Vagina (tissue), 2 donors: Measurements from ENCODE around the gene COPS6. TPM values are rescaled to one million over a fixed set of nuclear protein-coding genes. Genes with fewer than 3 reads are reported as not detected.

Source experiments
- DNase-seq, 2 donors: peaks; one replicate each; pipeline ENCODE4 v3.0.0-alpha.2; 2017; ENCODE audit errors: extremely low spot score in 2 of 2
- H3K27ac ChIP-seq: fragments of 200-600 bp; sonication (generic); one replicate; pipeline ENCODE4 v1.5.1; 2019
- H3K27me3 ChIP-seq: fragments of 200-600 bp; sonication (generic); one replicate; pipeline ENCODE4 v1.5.1; 2019
- H3K36me3 ChIP-seq, 2 donors: fragments of 200-600 bp; sonication (generic); one replicate each; pipeline ENCODE4 v1.5.1; 2017 to 2019
- H3K4me1 ChIP-seq: fragments of 200-600 bp; sonication (generic); one replicate; pipeline ENCODE4 v1.5.1; 2019
- H3K4me3 ChIP-seq, 2 donors: fragments of 200-600 bp; sonication (generic); 1 replicate in 1 of 2; 2 replicates in 1 of 2; pipeline ENCODE4 v1.5.1; 2016 to 2019
- H3K9me3 ChIP-seq: fragments of 200-600 bp; sonication (generic); one replicate; pipeline ENCODE4 v1.5.1; 2019
- POLR2A ChIP-seq, 2 donors: fragments of 450-650 bp; IDR thresholded peaks; one replicate each; pipeline ENCODE4 v1.6.1; 2017; ENCODE audit warnings: antibody characterized with exemption in 2 of 2, mild to moderate bottlenecking in 2 of 2, moderate library complexity in 2 of 2
- POLR2AphosphoS5 ChIP-seq, 2 donors: sonication (generic); formaldehyde crosslinking; IDR thresholded peaks; one replicate each; pipeline ENCODE4 v1.9.0; 2017; ENCODE audit warnings: antibody characterized with exemption in 2 of 2, mild to moderate bottlenecking in 2 of 2, low read depth in 1 of 2; ENCODE audit not compliant: insufficient read depth in 1 of 2
- intact Hi-C: fragments of 100-400 bp; cut with DNase I; formaldehyde crosslinking; loops from one replicate; pipeline ENCODE4 v1.15.1; 2023
- microRNA counts, 2 donors: library from miRNA; unstranded; fragments of <30 nt; microRNA quantifications; one replicate each; lab custom pipeline; 2016 to 2017
- microRNA-seq: library from miRNA; unstranded; fragments of <30 nt; microRNA quantifications from one replicate; pipeline ENCODE4, GENCODE V29; 2017; ENCODE audit warnings: borderline number of aligned reads, borderline replicate concordance
- small RNA-seq: library from RNA; depleted of rRNA; stranded (forward); fragments of <200 nt; gene quantifications from one replicate; pipeline ENCODE3, GENCODE V24; 2016
- total RNA-seq: library from RNA; depleted of rRNA; stranded (reverse); fragments of >200 nt; gene quantifications from one replicate; pipeline ENCODE4 v1.2.3, GENCODE V29; 2016
- TF ChIP-seq, protein P1 (sequence below), 3 experiments: fragments of 450-650 bp in 2 of 3; fragments of 200-600 bp in 1 of 3; sonication (generic) in 1 of 3; IDR thresholded peaks; one replicate each; pipeline ENCODE4 v1.5.1; 2017 to 2019; ENCODE audit warnings: antibody characterized with exemption in 3 of 3, mild to moderate bottlenecking in 2 of 3, moderate library complexity in 2 of 3

COPS6 gene
- total RNA-seq, 1 donor from 2014 or later, result 59.9 TPM

DNA sequence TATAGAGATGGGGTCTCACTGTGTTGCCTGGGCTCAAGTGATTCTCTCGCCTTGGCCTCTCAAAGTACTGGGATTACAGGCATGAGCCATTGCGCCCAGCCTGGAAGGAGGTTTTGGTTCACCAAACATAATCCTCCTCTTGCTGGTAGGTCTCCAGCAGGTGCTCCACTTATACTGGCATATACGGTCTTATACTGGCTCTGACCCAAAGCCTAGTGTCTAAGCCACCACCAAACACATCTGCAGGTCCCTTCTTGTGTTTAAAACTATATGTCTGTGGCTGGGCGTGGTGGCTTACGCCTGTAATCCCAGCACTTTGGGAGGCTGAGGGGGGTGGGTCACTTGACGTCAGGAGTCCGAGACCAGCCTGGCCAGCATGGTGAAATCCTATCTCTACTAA, 43.4 kb downstream of the COPS6 start:
- DNase-seq, result no peak
- intact Hi-C loops, result loop anchor here (10.0 kb wide), 1 partner anchor 83 kb away; the partner anchor contains the start of gene PVRIG
- Histone ChIP-seq H3K4me3 (no peak overlapping the region), H3K27me3 (no peaks in the 10 kb centered on the region), H3K36me3 (no peaks in the 10 kb centered on the region), H3K4me1 (peaks cover 22% of the 10 kb centered on the region), H3K27ac (no peak overlapping the region), H3K9me3 (no peaks in the 10 kb centered on the region)
- TF ChIP-seq, protein P1, sequence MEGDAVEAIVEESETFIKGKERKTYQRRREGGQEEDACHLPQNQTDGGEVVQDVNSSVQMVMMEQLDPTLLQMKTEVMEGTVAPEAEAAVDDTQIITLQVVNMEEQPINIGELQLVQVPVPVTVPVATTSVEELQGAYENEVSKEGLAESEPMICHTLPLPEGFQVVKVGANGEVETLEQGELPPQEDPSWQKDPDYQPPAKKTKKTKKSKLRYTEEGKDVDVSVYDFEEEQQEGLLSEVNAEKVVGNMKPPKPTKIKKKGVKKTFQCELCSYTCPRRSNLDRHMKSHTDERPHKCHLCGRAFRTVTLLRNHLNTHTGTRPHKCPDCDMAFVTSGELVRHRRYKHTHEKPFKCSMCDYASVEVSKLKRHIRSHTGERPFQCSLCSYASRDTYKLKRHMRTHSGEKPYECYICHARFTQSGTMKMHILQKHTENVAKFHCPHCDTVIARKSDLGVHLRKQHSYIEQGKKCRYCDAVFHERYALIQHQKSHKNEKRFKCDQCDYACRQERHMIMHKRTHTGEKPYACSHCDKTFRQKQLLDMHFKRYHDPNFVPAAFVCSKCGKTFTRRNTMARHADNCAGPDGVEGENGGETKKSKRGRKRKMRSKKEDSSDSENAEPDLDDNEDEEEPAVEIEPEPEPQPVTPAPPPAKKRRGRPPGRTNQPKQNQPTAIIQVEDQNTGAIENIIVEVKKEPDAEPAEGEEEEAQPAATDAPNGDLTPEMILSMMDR (IDR thresholded peaks at IDR 0.05), result no peak
- no peak for TF ChIP-seq POLR2A (IDR thresholded peaks at IDR 0.05)
- TF ChIP-seq POLR2AphosphoS5 (IDR thresholded peaks at IDR 0.05; ENCODE audit: insufficient read depth in 1 of 2, low read depth in 1 of 2), result no peak

DNA sequence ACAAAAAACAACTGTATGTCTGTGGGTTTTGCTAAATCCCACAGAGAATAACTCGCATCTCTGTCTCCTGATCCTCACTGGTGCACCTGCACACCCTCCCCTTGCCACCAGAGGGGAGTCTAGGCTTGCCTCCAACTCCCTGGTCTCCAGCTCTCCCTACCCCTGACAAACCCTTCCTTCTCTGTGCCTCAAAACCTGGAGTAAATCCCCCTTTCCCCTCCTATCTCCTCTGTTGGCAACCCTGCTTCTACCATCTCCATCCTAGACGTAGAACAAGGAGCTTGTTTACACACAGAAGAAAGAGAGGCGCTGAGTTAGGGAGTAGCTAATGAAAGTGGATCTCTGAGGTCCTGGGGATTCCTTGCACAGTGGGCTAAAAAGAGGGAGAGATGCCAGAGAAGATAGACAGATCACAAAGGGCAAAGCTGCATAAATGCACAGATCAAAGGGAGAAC, 44.0 kb downstream of the COPS6 start:
- no peak overlapping the region for H3K27ac ChIP-seq
- TF ChIP-seq POLR2A (IDR thresholded peaks at IDR 0.05) (no peak), POLR2AphosphoS5 (IDR thresholded peaks at IDR 0.05; ENCODE audit: insufficient read depth in 1 of 2, low read depth in 1 of 2) (no peak)
- TF ChIP-seq, protein P1 (IDR thresholded peaks at IDR 0.05), result peak; percentile 35 to 73 (median 51)
- no peaks in the 10 kb centered on the region for H3K36me3 ChIP-seq
- H3K27me3 ChIP-seq, result no peaks in the 10 kb centered on the region
- no peak overlapping the region for H3K4me3 ChIP-seq
- no peak for DNase-seq
- H3K9me3 ChIP-seq, result no peaks in the 10 kb centered on the region
- peaks cover 21% of the 10 kb centered on the region for H3K4me1 ChIP-seq
- intact Hi-C loops, result loop anchor here (10.0 kb wide), 1 partner anchor 82 kb away; the partner anchor contains the start of gene PVRIG

DNA sequence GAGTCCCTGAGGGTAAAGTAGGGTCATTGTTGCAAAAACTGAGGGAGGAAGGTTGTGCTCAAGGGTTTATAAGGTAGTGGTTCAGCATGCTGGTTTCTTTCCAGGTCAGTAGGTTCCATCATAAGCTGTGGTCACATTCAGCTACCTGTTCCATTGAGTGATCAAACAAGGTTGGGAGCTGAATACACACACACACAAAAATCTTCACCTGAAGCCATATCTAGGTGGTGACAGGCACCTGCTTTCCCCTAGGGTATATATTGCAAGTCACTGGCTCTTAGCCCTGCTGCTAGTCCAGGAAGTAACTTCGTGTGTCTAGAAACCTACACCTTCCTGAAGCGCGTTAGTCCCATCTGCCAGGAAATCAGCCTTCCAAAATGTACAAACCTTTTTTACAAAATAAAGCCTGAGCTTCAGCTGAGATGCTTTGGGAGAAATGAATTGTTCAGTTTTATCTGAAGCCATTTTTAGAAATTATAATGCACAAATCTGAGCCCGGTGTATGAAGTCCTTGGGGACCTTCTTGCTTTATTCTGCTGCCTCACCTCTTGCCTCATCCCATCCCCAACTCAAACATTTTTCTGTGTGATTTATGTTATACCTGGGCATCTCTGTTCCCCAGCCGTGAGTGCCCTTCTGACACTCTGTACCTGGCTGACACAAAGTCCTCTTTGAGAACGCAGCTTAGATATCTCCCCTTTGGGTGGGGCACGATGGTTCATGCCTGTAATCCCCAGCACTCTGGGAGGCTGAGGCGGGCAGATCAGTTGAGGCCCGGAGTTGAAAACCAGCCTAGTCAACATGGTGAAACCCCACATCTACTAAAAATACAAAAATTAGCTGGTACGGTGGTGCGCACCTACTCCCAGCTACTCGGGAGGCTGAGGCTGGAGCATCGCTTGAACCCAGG, 49.3 kb downstream of the COPS6 start:
- no peaks in the 10 kb centered on the region for H3K4me1 ChIP-seq
- H3K27ac ChIP-seq, result no peak overlapping the region
- intact Hi-C loops, result loop anchor here (10.0 kb wide), 1 partner anchor 77 kb away; the partner anchor contains the start of gene PVRIG
- no peak for DNase-seq
- H3K27me3 ChIP-seq, result no peaks in the 10 kb centered on the region
- no peak overlapping the region for H3K4me3 ChIP-seq
- no peaks in the 10 kb centered on the region for H3K36me3 ChIP-seq
- H3K9me3 ChIP-seq, result no peaks in the 10 kb centered on the region
- TF ChIP-seq, protein P1 (IDR thresholded peaks at IDR 0.05), result no peak
- TF ChIP-seq POLR2AphosphoS5 (IDR thresholded peaks at IDR 0.05; ENCODE audit: insufficient read depth in 1 of 2, low read depth in 1 of 2), result no peak
- no peak for TF ChIP-seq POLR2A (IDR thresholded peaks at IDR 0.05)

DNA sequence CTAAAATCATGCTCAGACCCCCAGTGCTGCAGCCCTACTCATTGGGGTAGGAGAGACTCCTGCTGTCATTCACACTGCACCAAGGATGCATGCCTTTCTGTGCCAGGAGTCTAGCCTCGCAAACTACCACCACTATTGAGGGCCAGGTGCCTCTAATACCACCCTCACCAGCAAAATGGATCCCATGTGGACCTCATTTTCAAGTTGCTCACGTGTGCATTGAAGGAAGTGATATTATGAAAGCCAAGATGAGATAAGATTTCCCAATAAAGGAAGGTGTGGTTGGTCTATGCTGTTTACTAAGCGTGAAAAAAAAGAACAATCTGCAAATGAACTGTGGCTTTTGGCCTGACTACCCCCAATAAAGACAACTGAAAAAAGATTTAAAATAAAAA, 52.8 kb downstream of the COPS6 start:
- Histone ChIP-seq H3K4me3 (no peak overlapping the region), H3K4me1 (no peaks in the 10 kb centered on the region), H3K9me3 (no peaks in the 10 kb centered on the region), H3K27ac (no peak overlapping the region), H3K36me3 (no peaks in the 10 kb centered on the region), H3K27me3 (no peaks in the 10 kb centered on the region)
- TF ChIP-seq, protein P1 (IDR thresholded peaks at IDR 0.05), result no peak
- TF ChIP-seq POLR2AphosphoS5 (IDR thresholded peaks at IDR 0.05; ENCODE audit: insufficient read depth in 1 of 2, low read depth in 1 of 2) (no peak), POLR2A (IDR thresholded peaks at IDR 0.05) (no peak)
- DNase-seq, result no peak
- intact Hi-C loops, result loop anchor here (10.0 kb wide), 1 partner anchor 53 kb away; no protein-coding TSS in a partner anchor

MicroRNAs within 50 kb of the gene (microRNA counts, 767-probe panel; counts per million panel counts)
- microRNA hsa-miR-106b-5p (lab: Ali Mortazavi, UCI) (3,809 to 4,273 counts per million in 2 donors), microRNA hsa-miR-25-3p (lab: Ali Mortazavi, UCI) (6,062 to 6,548 counts per million in 2 donors), microRNA hsa-miR-93-5p (lab: Ali Mortazavi, UCI) (5,751 to 6,283 counts per million in 2 donors)

Small RNA genes within 50 kb of the gene (microRNA-seq; reads per million reads assigned to microRNA genes)
- gene MIR106B, result 894 reads per million, percentile 77 among the genes with 10 or more reads in this experiment
- gene MIR25, result 381 reads per million, percentile 68 among the genes with 10 or more reads in this experiment
- 2,689 reads per million, percentile 86 among the genes with 10 or more reads in this experiment for gene MIR93

Small RNA genes within 50 kb of the gene (small RNA-seq; reads per million reads assigned to genes)
- gene MIR106B (34.1 reads per million, percentile 96 among the genes with 10 or more reads in this experiment), gene MIR25 (654 reads per million, percentile 99 among the genes with 10 or more reads in this experiment), gene MIR93 (44.5 reads per million, percentile 96 among the genes with 10 or more reads in this experiment)

Other genes starting within 250 kb of the COPS6 start
- gene OR2AE1, start 211.9 kb upstream of the COPS6 start, total RNA-seq, result not detected
- gene TRIM4, start 169.4 kb upstream of the COPS6 start, total RNA-seq, result 33.1 TPM
- gene GJC3, start 159.3 kb upstream of the COPS6 start, total RNA-seq, result not detected
- gene AZGP1, start 112.9 kb upstream of the COPS6 start, total RNA-seq, result 2.7 TPM
- 36.6 TPM for gene ZKSCAN1, start 73.4 kb upstream of the COPS6 start, total RNA-seq
- gene ZSCAN21, start 39.2 kb upstream of the COPS6 start, total RNA-seq, result 19.9 TPM
- 16.7 TPM for gene ZNF3, start 7.2 kb upstream of the COPS6 start, total RNA-seq
- gene MCM7, start 12.4 kb downstream of the COPS6 start, total RNA-seq, result 35.1 TPM
- 26.3 TPM for gene AP4M1, start 12.7 kb downstream of the COPS6 start, total RNA-seq
- gene TAF6, start 30.4 kb downstream of the COPS6 start, total RNA-seq, result 54.3 TPM
- 14.5 TPM for gene CNPY4, start 30.7 kb downstream of the COPS6 start, total RNA-seq
- gene MBLAC1, start 38.0 kb downstream of the COPS6 start, total RNA-seq, result 2.9 TPM
- gene LAMTOR4, start 59.9 kb downstream of the COPS6 start, total RNA-seq, result 161 TPM
- gene TRAPPC14, start 69.8 kb downstream of the COPS6 start, total RNA-seq, result 18.2 TPM
- 4.2 TPM for gene GAL3ST4, start 79.6 kb downstream of the COPS6 start, total RNA-seq
- gene GPC2, start 88.4 kb downstream of the COPS6 start, total RNA-seq, result 7.4 TPM
- gene STAG3, start 88.9 kb downstream of the COPS6 start, total RNA-seq, result not detected
- gene PVRIG, start 131.0 kb downstream of the COPS6 start, total RNA-seq, result 1.7 TPM
- not detected for gene SPDYE3, start 218.7 kb downstream of the COPS6 start, total RNA-seq